HepG2 (cell line): ENCODE measurements around the gene PLPP3. TPM values are rescaled to one million over a fixed set of nuclear protein-coding genes. Genes with fewer than 3 reads are reported as not detected.

Experiments used
- CHD2 ChIP-seq: IDR thresholded peaks from 2 replicates; pipeline ENCODE4 v1.6.1; 2011; ENCODE audit warnings: low read depth, low read length, improper control_type of control experiment
- FOXP4 ChIP-seq: sonication (generic); formaldehyde crosslinking; IDR thresholded peaks from 2 replicates; pipeline ENCODE4 v1.4.0; 2020; ENCODE audit warnings: missing genetic modification reagents
- HBP1 ChIP-seq: IDR thresholded peaks from 2 replicates; pipeline ENCODE4 v1.6.1; 2016; ENCODE audit warnings: low read depth, control low read depth
- HNF4G ChIP-seq, 2 experiments: sonication (generic) in 1 of 2; formaldehyde crosslinking in 1 of 2; IDR thresholded peaks; 2 replicates each; pipeline versions ENCODE4 v1.4.0 to v1.6.1; 2011 to 2020; ENCODE audit warnings: borderline replicate concordance in 2 of 2, low read depth in 2 of 2, mild to moderate bottlenecking in 2 of 2, low read length in 1 of 2, missing genetic modification reagents in 1 of 2, moderate library complexity in 1 of 2
- NFIC ChIP-seq: IDR thresholded peaks from 2 replicates; pipeline ENCODE4 v1.6.1; 2012; ENCODE audit warnings: mild to moderate bottlenecking, low read length, inconsistent platforms
- RELA ChIP-seq: sonication (generic); formaldehyde crosslinking; IDR thresholded peaks from 2 replicates; pipeline ENCODE4 v1.4.0; 2020; ENCODE audit warnings: missing genetic modification reagents
- SAP130 ChIP-seq: IDR thresholded peaks from 2 replicates; pipeline ENCODE4 v1.6.1; 2016; ENCODE audit warnings: low read depth
- SIX4 ChIP-seq: sonication (generic); formaldehyde crosslinking; IDR thresholded peaks from 2 replicates; pipeline ENCODE4 v1.4.0; 2020; ENCODE audit warnings: missing genetic modification reagents
- SMAD1 ChIP-seq: sonication (generic); formaldehyde crosslinking; IDR thresholded peaks from 2 replicates; pipeline ENCODE4 v1.4.0; 2020; ENCODE audit warnings: missing genetic modification reagents, low read depth, mild to moderate bottlenecking, borderline replicate concordance
- TAF1 ChIP-seq: sonication (generic); formaldehyde crosslinking; IDR thresholded peaks from 2 replicates; pipeline ENCODE4 v1.4.0; 2020; ENCODE audit warnings: missing genetic modification reagents
- ZNF362 ChIP-seq: sonication (generic); formaldehyde crosslinking; IDR thresholded peaks from 2 replicates; pipeline ENCODE4 v1.4.0; 2020; ENCODE audit warnings: missing genetic modification reagents, mild to moderate bottlenecking, borderline replicate concordance
- ZNF691 ChIP-seq: sonication (generic); formaldehyde crosslinking; IDR thresholded peaks from 2 replicates; pipeline ENCODE4 v1.4.0; 2020; ENCODE audit warnings: missing genetic modification reagents, low read depth, mild to moderate bottlenecking, borderline replicate concordance
- ZNF761 ChIP-seq: sonication (generic); formaldehyde crosslinking; conservative IDR thresholded peaks from 2 replicates; pipeline ENCODE4 v1.4.0; 2020; ENCODE audit warnings: mild to moderate bottlenecking, missing genetic modification reagents
- polyA plus RNA-seq, 8 experiments: library from polyadenylated mRNA; depleted of rRNA in 3 of 8; stranded (reverse) in 7 of 8; unstranded in 1 of 8; fragments of >200 nt; fragmentation: Illumina TruSeq in 4 of 8; extraction: Trizol in 4 of 8; gene quantifications; 2 replicates each; pipeline versions ENCODE4 v1.2.1 to v1.2.3, GENCODE V29; 2011 to 2016; ENCODE audit warnings: low read depth in 4 of 8, missing spikeins in 1 of 8, mixed read lengths in 1 of 8; ENCODE audit not compliant: insufficient read depth in 1 of 8
- total RNA-seq, 5 experiments: library from RNA; depleted of rRNA; stranded (reverse); fragments of >200 nt; fragmentation: Illumina TruSeq; extraction: Trizol; gene quantifications; 2 replicates each; pipeline ENCODE4 v1.2.3, GENCODE V29; 2016; ENCODE audit warnings: low read depth in 1 of 5
- TF ChIP-seq, protein P1 (sequence below): sonication (generic); formaldehyde crosslinking; IDR thresholded peaks from 2 replicates; pipeline ENCODE4 v1.5.1; 2020; ENCODE audit warnings: mild to moderate bottlenecking, missing genetic modification reagents, borderline replicate concordance
- TF ChIP-seq, protein P2 (sequence below): IDR thresholded peaks from 2 replicates; pipeline ENCODE4 v1.6.1; 2016; ENCODE audit warnings: low read depth, borderline replicate concordance
- TF ChIP-seq, protein P3 (sequence below): conservative IDR thresholded peaks from 2 replicates; pipeline ENCODE4 v1.6.1; 2018; ENCODE audit warnings: missing genetic modification reagents

Gene PLPP3
- total and polyA plus RNA-seq, 2 of the 13 experiments (the other 11 are each of a cell fraction or from before 2014, with no cell fraction given), result 49.7 to 65.8 TPM

DNA sequence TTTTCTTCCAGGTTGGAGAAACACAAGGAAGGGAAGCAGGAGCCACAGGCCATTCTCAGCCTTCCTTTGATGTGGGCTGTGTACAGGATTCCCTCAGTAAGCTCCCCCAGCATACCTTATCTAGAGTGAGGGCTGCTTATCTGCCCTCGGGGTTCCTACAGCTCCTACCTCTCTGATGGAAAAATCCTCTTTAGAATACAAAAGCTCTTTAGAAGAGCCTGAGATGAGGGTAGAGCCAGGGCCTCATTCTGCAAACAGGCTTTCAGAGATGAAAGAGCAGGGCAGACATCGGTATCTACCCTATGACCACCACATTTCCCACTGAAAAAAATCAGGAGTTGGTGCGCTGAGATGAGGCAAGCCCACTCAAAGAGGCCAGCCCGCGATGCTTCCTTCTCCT is 85.1 kb downstream of the PLPP3 start (continued):
- TF ChIP-seq, protein P1, sequence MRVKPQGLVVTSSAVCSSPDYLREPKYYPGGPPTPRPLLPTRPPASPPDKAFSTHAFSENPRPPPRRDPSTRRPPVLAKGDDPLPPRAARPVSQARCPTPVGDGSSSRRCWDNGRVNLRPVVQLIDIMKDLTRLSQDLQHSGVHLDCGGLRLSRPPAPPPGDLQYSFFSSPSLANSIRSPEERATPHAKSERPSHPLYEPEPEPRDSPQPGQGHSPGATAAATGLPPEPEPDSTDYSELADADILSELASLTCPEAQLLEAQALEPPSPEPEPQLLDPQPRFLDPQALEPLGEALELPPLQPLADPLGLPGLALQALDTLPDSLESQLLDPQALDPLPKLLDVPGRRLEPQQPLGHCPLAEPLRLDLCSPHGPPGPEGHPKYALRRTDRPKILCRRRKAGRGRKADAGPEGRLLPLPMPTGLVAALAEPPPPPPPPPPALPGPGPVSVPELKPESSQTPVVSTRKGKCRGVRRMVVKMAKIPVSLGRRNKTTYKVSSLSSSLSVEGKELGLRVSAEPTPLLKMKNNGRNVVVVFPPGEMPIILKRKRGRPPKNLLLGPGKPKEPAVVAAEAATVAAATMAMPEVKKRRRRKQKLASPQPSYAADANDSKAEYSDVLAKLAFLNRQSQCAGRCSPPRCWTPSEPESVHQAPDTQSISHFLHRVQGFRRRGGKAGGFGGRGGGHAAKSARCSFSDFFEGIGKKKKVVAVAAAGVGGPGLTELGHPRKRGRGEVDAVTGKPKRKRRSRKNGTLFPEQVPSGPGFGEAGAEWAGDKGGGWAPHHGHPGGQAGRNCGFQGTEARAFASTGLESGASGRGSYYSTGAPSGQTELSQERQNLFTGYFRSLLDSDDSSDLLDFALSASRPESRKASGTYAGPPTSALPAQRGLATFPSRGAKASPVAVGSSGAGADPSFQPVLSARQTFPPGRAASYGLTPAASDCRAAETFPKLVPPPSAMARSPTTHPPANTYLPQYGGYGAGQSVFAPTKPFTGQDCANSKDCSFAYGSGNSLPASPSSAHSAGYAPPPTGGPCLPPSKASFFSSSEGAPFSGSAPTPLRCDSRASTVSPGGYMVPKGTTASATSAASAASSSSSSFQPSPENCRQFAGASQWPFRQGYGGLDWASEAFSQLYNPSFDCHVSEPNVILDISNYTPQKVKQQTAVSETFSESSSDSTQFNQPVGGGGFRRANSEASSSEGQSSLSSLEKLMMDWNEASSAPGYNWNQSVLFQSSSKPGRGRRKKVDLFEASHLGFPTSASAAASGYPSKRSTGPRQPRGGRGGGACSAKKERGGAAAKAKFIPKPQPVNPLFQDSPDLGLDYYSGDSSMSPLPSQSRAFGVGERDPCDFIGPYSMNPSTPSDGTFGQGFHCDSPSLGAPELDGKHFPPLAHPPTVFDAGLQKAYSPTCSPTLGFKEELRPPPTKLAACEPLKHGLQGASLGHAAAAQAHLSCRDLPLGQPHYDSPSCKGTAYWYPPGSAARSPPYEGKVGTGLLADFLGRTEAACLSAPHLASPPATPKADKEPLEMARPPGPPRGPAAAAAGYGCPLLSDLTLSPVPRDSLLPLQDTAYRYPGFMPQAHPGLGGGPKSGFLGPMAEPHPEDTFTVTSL (CRISPR knock-in tag), result peak; percentile 94
- TF ChIP-seq, protein P2, sequence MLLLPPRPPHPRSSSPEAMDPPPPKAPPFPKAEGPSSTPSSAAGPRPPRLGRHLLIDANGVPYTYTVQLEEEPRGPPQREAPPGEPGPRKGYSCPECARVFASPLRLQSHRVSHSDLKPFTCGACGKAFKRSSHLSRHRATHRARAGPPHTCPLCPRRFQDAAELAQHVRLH (CRISPR knock-in tag), result peak; percentile 70; the same call in 1 of the 2 replicates
- TF ChIP-seq HBP1 (CRISPR knock-in tag) (no peak), RELA (CRISPR knock-in tag) (no peak), SIX4 (CRISPR knock-in tag) (peak; percentile 84), SAP130 (CRISPR knock-in tag) (peak; percentile 78), SMAD1 (CRISPR knock-in tag) (no peak), FOXP4 (CRISPR knock-in tag) (peak; percentile 95), CHD2 (no peak), TAF1 (CRISPR knock-in tag) (peak; percentile 35; the same call in 1 of the 2 replicates), NFIC (peak; percentile 96), ZNF362 (CRISPR knock-in tag) (peak; percentile 96), HNF4G (IDR thresholded peaks at IDR 0.05; ENCODE audit: borderline replicate concordance, low read depth, low read length) (peak; percentile 46; the same call in 1 of the 2 replicates), HNF4G (CRISPR knock-in tag; IDR thresholded peaks at IDR 0.05; ENCODE audit: borderline replicate concordance, low read depth) (no peak; the same call in 1 of the 2 replicates), ZNF761 (0 out of 2 replicates have a peak, but pooled peaks have one; percentile 66), ZNF691 (CRISPR knock-in tag) (peak; percentile 54; the same call in 1 of the 2 replicates)
- TF ChIP-seq, protein P3, sequence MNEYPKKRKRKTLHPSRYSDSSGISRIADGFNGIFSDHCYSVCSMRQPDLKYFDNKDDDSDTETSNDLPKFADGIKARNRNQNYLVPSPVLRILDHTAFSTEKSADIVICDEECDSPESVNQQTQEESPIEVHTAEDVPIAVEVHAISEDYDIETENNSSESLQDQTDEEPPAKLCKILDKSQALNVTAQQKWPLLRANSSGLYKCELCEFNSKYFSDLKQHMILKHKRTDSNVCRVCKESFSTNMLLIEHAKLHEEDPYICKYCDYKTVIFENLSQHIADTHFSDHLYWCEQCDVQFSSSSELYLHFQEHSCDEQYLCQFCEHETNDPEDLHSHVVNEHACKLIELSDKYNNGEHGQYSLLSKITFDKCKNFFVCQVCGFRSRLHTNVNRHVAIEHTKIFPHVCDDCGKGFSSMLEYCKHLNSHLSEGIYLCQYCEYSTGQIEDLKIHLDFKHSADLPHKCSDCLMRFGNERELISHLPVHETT (CRISPR knock-in tag), result 0 out of 2 replicates have a peak, but pooled peaks have one; percentile 57
